A673 (cell line): ENCODE measurements around the gene NEDD4. TPM values are rescaled to one million over a fixed set of nuclear protein-coding genes. Genes with fewer than 3 reads are reported as not detected.

Source experiments
- BruUV-seq: library from RNA; stranded (reverse); fragments of 400-500 nt; replicated peaks from 2 replicates; lab custom pipeline; 2021; lab: Mats Ljungman, UMichigan
- CTCF ChIA-PET: fragments of 300-600 bp; sonication (Branson Sonifier 250); formaldehyde crosslinking; loops from one replicate; lab custom pipeline; 2022; ENCODE audit warnings: antibody characterized with exemption; lab: Charles Lee
- POLR2A ChIA-PET: fragments of 300-600 bp; sonication (Branson Sonifier 250); formaldehyde crosslinking; loops from one replicate; lab custom pipeline; 2022; ENCODE audit warnings: antibody characterized with exemption; ENCODE audit not compliant: low non-redundant PET; lab: Charles Lee
- DNase-seq: peaks from one replicate; pipeline ENCODE4 v3.0.0-alpha.2; 2015; ENCODE audit warnings: low spot score
- H3K27ac ChIP-seq: fragments of 200-600 bp; sonication (generic); 2 replicates; pipeline ENCODE4 v1.5.1; 2016; ENCODE audit warnings: mixed run types, low read depth, mild to moderate bottlenecking, mixed read lengths, antibody characterized with exemption, low read length; ENCODE audit not compliant: poor library complexity, severe bottlenecking
- H3K27me3 ChIP-seq: fragments of 200-600 bp; sonication (generic); replicated peaks from 2 replicates; pipeline ENCODE4 v1.6.1; 2017; ENCODE audit warnings: mixed run types, low read depth, mild to moderate bottlenecking, mixed read lengths, antibody characterized with exemption, low read length; ENCODE audit not compliant: insufficient read depth, poor library complexity
- H3K36me3 ChIP-seq: fragments of 200-600 bp; sonication (generic); 2 replicates; pipeline ENCODE4 v1.6.1; 2016; ENCODE audit warnings: mixed run types, mild to moderate bottlenecking, mixed read lengths, antibody characterized with exemption, low read length; ENCODE audit not compliant: insufficient read depth, poor library complexity, severe bottlenecking
- H3K4me1 ChIP-seq: fragments of 200-600 bp; sonication (generic); 2 replicates; pipeline ENCODE4 v1.6.1; 2017; ENCODE audit warnings: mixed run types, mild to moderate bottlenecking, mixed read lengths, antibody characterized with exemption, low read length; ENCODE audit not compliant: insufficient read depth, poor library complexity, severe bottlenecking
- H3K4me3 ChIP-seq: fragments of 200-600 bp; sonication (generic); 2 replicates; pipeline ENCODE4 v1.5.1; 2016; ENCODE audit warnings: low read depth, mixed run types, mild to moderate bottlenecking, mixed read lengths, low read length; ENCODE audit not compliant: poor library complexity, severe bottlenecking
- H3K9me3 ChIP-seq: fragments of 200-600 bp; sonication (generic); 2 replicates; pipeline ENCODE4 v1.6.1; 2016; ENCODE audit warnings: mixed run types, low read depth, mild to moderate bottlenecking, mixed read lengths, antibody characterized with exemption, low read length; ENCODE audit not compliant: poor library complexity, severe bottlenecking
- EZH2 ChIP-seq: fragments of 200-600 bp; sonication (generic); IDR thresholded peaks from 2 replicates; pipeline ENCODE4 v1.6.1; 2017; ENCODE audit warnings: borderline replicate concordance, low read depth, mild to moderate bottlenecking, mixed read lengths, antibody characterized with exemption, low read length; ENCODE audit not compliant: poor library complexity, severe bottlenecking
- intact Hi-C: fragments of 100-400 bp; cut with micrococcal nuclease; formaldehyde crosslinking; loops from one replicate; pipeline ENCODE4 v1.10.0; 2022; ENCODE audit not compliant: unreplicated experiment
- total RNA-seq: library from RNA; stranded (reverse); gene quantifications from 2 replicates; pipeline ENCODE4 v1.2.3, GENCODE V29; 2021
- TF ChIP-seq, protein P1 (sequence below): fragments of 300-800, 200-600 bp; sonication (generic); conservative IDR thresholded peaks from 2 replicates; pipeline ENCODE4 v1.5.1; 2017; ENCODE audit warnings: low read depth, mild to moderate bottlenecking, antibody characterized with exemption, low read length, moderate library complexity, mixed read lengths

NEDD4 gene
- total RNA-seq, 1 experiment from 2014 or later = 23.1 TPM

DNA sequence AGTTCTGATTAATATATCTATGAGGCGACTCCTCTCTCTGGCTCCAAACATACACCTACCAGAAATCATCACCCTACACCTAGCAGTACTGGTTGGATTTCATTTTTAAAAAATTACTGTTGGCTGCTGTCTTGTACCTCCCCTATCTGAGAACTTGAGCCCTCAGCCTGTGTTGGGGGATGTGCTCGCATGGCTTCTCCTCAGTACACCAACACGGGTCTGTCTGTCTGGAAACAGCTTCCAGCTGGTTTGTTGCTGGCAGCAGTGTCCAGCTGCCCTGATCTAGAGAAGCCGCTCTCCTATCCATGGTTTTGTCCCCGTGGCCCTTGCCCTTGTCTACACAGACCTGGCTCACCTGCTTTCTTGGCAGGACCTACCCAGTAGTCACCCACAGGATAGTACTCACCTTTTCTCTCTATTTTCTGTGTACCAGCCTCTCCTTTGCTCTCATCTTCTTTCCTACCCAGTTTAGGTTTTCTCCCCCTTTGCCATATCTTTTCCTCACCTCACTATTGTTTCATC is 43.2 kb upstream of the NEDD4 start:
- no peaks in the 10 kb centered on the region for H3K9me3 ChIP-seq
- no TSS peak for BruUV-seq
- intact Hi-C loops = no loop called here
- no peak for TF ChIP-seq EZH2
- TF ChIP-seq, protein P1, sequence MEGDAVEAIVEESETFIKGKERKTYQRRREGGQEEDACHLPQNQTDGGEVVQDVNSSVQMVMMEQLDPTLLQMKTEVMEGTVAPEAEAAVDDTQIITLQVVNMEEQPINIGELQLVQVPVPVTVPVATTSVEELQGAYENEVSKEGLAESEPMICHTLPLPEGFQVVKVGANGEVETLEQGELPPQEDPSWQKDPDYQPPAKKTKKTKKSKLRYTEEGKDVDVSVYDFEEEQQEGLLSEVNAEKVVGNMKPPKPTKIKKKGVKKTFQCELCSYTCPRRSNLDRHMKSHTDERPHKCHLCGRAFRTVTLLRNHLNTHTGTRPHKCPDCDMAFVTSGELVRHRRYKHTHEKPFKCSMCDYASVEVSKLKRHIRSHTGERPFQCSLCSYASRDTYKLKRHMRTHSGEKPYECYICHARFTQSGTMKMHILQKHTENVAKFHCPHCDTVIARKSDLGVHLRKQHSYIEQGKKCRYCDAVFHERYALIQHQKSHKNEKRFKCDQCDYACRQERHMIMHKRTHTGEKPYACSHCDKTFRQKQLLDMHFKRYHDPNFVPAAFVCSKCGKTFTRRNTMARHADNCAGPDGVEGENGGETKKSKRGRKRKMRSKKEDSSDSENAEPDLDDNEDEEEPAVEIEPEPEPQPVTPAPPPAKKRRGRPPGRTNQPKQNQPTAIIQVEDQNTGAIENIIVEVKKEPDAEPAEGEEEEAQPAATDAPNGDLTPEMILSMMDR = no peak
- DNase-seq = no peak
- H3K4me1 ChIP-seq = peaks cover 16% of the 10 kb centered on the region
- no peaks in the 10 kb centered on the region for H3K36me3 ChIP-seq
- POLR2A ChIA-PET = no interaction called here
- no peak overlapping the region for H3K4me3 ChIP-seq
- CTCF ChIA-PET = no interaction called here
- H3K27me3 ChIP-seq = no peaks in the 10 kb centered on the region
- no peak overlapping the region for H3K27ac ChIP-seq

DNA sequence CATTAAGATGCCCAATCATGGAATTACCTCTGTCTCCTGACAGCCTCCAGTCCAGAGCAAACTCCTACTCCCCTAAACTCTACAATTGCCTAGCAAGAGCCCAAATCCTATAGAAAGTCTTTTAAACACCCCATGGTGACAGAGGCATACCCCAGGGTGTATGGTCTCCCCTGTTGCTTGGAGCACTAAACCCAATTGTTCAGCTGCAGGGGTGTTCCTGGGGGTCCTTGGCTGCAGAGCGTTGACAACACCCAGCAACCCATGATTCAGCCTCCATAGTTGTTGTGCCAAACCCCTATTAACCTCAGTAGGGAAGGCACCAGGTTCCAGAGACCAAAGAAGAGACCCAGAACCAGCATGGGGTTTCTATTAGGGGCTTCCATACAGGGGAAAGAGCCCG is 41.8 kb upstream of the NEDD4 start:
- no peaks in the 10 kb centered on the region for H3K36me3 ChIP-seq
- peaks cover 8% of the 10 kb centered on the region for H3K4me1 ChIP-seq
- no TSS peak for BruUV-seq
- intact Hi-C loops = no loop called here
- ChIA-PET CTCF (no interaction called here), POLR2A (no interaction called here)
- H3K27me3 ChIP-seq = no peaks in the 10 kb centered on the region
- no peak for DNase-seq
- H3K27ac ChIP-seq = no peak overlapping the region
- H3K4me3 ChIP-seq = no peak overlapping the region
- no peaks in the 10 kb centered on the region for H3K9me3 ChIP-seq
- no peak for TF ChIP-seq EZH2
- TF ChIP-seq, protein P1 = no peak

DNA sequence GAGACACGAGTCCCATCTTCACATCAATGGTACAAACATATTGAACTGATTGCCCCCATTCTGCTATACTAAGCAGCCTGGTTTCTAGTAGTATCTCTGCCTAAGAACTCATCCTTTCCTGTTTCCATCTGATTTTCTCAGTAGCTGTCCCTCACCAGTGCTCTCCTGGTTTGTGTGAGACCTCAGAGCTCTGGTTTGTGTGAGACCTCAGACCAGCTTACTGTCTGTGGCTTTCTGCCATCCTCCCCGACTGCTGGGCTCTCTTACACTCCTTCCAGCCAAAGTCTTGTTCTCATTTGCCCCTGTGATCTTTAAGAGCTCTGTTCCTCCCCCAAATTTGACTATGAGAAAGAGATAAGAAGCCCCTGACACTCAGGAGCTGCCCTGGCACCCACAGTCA is 41.1 kb upstream of the NEDD4 start:
- Histone ChIP-seq H3K4me3 (no peak overlapping the region), H3K4me1 (peaks cover 2% of the 10 kb centered on the region), H3K27ac (no peak overlapping the region), H3K27me3 (no peaks in the 10 kb centered on the region), H3K36me3 (no peaks in the 10 kb centered on the region), H3K9me3 (no peaks in the 10 kb centered on the region)
- ChIA-PET CTCF (no interaction called here), POLR2A (interaction anchor here (0.6 kb wide), 1 partner anchor 1557 kb away, joined by 7 read pairs; the partner anchor contains the start of gene MYZAP)
- intact Hi-C loops = no loop called here
- DNase-seq = no peak
- BruUV-seq = no TSS peak
- TF ChIP-seq EZH2 = no peak
- TF ChIP-seq, protein P1 = no peak
